Measurements from ENCODE around the gene BCAS1. TPM values are rescaled to one million over a fixed set of nuclear protein-coding genes. Genes with fewer than 3 reads are reported as not detected.

The BCAS1 gene
- total and polyA plus RNA-seq, 10 donors: 0.23 to 1.3 (median 0.55) TPM; not detected in 2

- H3K4me1 ChIP-seq: no peaks in the 10 kb centered on the region
- no peak overlapping the region for H3K4me3 ChIP-seq
- intact Hi-C loops (cut with DNase I; ENCODE audit: low total_unique reads): loop anchor here (5.0 kb wide), 2 partner anchors 99 to 549 kb away; no protein-coding TSS in a partner anchor
- no peaks in the 10 kb centered on the region for H3K36me3 ChIP-seq
- H3K27me3 ChIP-seq (replicated peaks in 1 of 7): peaks cover 0 to 14% (median 0%) of the 10 kb centered on the region in 7 donors
- H3K27ac ChIP-seq: no peak overlapping the region
- DNase-seq: no peak
- TF ChIP-seq POLR2AphosphoS5 (IDR thresholded peaks at IDR 0.05) (no peak), CTCF (IDR thresholded peaks at IDR 0.05 in 8 of 11, conservative IDR thresholded peaks at IDR 0.05 in 3 of 11) (no peak), POLR2A (IDR thresholded peaks at IDR 0.05) (no peak)
- WGBS, 5 donors: 72 to 90% (median 82%) methylated on average over 3 of the region's 3 CpGs
- no peaks in the 10 kb centered on the region for H3K9me3 ChIP-seq
Measured at GRCh38 chr20:54098047-54098446, 27.7 kb upstream of the BCAS1 start.

DNA sequence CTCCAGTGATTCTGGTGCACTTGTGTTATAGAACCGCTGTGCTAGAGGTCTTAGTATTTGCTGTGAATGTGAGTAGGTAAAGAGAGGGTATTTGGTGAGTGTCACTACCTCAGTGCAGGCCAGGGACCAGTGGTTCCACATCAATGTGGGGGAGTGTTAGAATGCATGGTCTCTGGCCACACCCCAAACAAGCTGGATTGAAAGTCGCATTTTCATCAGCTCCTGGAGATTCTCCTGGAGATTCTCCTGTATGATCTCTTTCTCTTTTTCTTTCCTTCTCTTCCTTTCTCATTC, 26.8 kb upstream of the BCAS1 start:
- no peaks in the 10 kb centered on the region for H3K36me3 ChIP-seq
- intact Hi-C loops (cut with DNase I; ENCODE audit: low total_unique reads): loop anchor here (5.0 kb wide), 2 partner anchors 100 to 550 kb away; no protein-coding TSS in a partner anchor
- no peaks in the 10 kb centered on the region for H3K9me3 ChIP-seq
- peaks cover 0 to 14% (median 0%) of the 10 kb centered on the region in 7 donors for H3K27me3 ChIP-seq (replicated peaks in 1 of 7)
- WGBS, 5 donors: 86 to 98% (median 93%) methylated on average over 2 of the region's 2 CpGs
- no peaks in the 10 kb centered on the region for H3K4me1 ChIP-seq
- no peak overlapping the region for H3K27ac ChIP-seq
- TF ChIP-seq CTCF (IDR thresholded peaks at IDR 0.05 in 8 of 11, conservative IDR thresholded peaks at IDR 0.05 in 3 of 11) (no peak), POLR2AphosphoS5 (IDR thresholded peaks at IDR 0.05) (no peak), POLR2A (IDR thresholded peaks at IDR 0.05) (no peak)
- no peak overlapping the region for H3K4me3 ChIP-seq
- DNase-seq: no peak

DNA sequence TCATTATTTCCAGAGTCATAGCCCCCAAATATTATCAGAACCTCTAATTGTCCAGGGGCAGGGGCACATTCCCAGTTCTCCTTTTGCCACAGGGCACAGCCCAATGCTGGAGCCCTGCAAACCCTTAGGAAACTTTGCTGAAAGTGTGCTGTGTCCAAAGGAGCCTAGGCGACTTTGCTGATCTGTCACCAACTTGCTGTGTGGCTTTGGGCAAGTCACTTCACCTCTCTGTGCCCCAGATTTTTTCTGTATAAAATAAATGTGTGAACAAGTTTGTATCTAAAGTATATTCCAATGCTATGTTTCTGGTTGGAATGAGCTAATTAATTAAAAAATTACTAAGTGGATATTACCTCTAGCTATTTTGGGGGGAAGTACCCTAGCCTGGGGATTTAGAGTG, 25.4 kb upstream of the BCAS1 start:
- no peak for TF ChIP-seq POLR2AphosphoS5 (IDR thresholded peaks at IDR 0.05)
- TF ChIP-seq CTCF (IDR thresholded peaks at IDR 0.05 in 8 of 11, conservative IDR thresholded peaks at IDR 0.05 in 3 of 11): no peak
- TF ChIP-seq POLR2A (IDR thresholded peaks at IDR 0.05): no peak
- Histone ChIP-seq H3K27ac (no peak overlapping the region), H3K4me3 (no peak overlapping the region), H3K9me3 (no peaks in the 10 kb centered on the region), H3K4me1 (peaks cover 0 to under 1% (median 0%) of the 10 kb centered on the region in 6 donors), H3K36me3 (no peaks in the 10 kb centered on the region), H3K27me3 (replicated peaks in 1 of 7) (peaks cover 0 to 14% (median 0%) of the 10 kb centered on the region in 7 donors)
- DNase-seq: no peak
- WGBS, 5 donors: 76 to 94% (median 80%) methylated on average over 1 of the region's 1 CpG
- intact Hi-C loops (cut with DNase I; ENCODE audit: low total_unique reads): loop anchor here (5.0 kb wide), 2 partner anchors 101 to 551 kb away; no protein-coding TSS in a partner anchor

- Histone ChIP-seq H3K4me1 (peaks cover 0 to 5% (median 0%) of the 10 kb centered on the region in 6 donors), H3K4me3 (no peak overlapping the region), H3K36me3 (no peaks in the 10 kb centered on the region), H3K9me3 (no peaks in the 10 kb centered on the region), H3K27me3 (replicated peaks in 1 of 7) (peaks cover 0 to 14% (median 0%) of the 10 kb centered on the region in 7 donors), H3K27ac (no peak overlapping the region)
- intact Hi-C loops (cut with DNase I; ENCODE audit: low total_unique reads): no loop called here
- WGBS, 5 donors: 87 to 94% (median 89%) methylated on average over 5 of the region's 5 CpGs
- DNase-seq: no peak
- no peak for TF ChIP-seq POLR2A (IDR thresholded peaks at IDR 0.05)
- no peak for TF ChIP-seq POLR2AphosphoS5 (IDR thresholded peaks at IDR 0.05)
- no peak for TF ChIP-seq CTCF (IDR thresholded peaks at IDR 0.05 in 8 of 11, conservative IDR thresholded peaks at IDR 0.05 in 3 of 11)
Measured at GRCh38 chr20:54094268-54094580, 23.8 kb upstream of the BCAS1 start.
